CD4-positive, alpha-beta T cell (primary cell): ENCODE measurements around the gene SOCS2. TPM values are rescaled to one million over a fixed set of nuclear protein-coding genes. Genes with fewer than 3 reads are reported as not detected.

Source experiments
- ATAC-seq: fragments of 200-7000 bp; cut with Tn5 transposase; one replicate; pipeline ENCODE4 v1.10.0; 2022; ENCODE audit warnings: mild to moderate bottlenecking; ENCODE audit not compliant: poor library complexity
- CTCF ChIA-PET: fragments of 350-600 bp; sonication (Branson Sonifier 250); formaldehyde crosslinking; loops from one replicate; lab custom pipeline; 2021; ENCODE audit warnings: antibody characterized with exemption, inconsistent platforms; lab: Charles Lee
- POLR2A ChIA-PET: fragments of 350-600 bp; sonication (Branson Sonifier 250); formaldehyde crosslinking; loops from one replicate; lab custom pipeline; 2021; ENCODE audit warnings: antibody characterized with exemption, inconsistent platforms; lab: Charles Lee
- DNase-seq, 14 experiments: peaks; one replicate each; pipeline ENCODE4 v3.0.0-alpha.2; 2013 to 2020; ENCODE audit warnings: mixed read lengths in 2 of 14
- H3K27ac ChIP-seq, 2 donors: one replicate each; pipeline versions ENCODE4 v1.5.1 to v1.7.0; 2013; ENCODE audit warnings: low read length in 2 of 2, low read depth in 1 of 2, mild to moderate bottlenecking in 1 of 2
- H3K27me3 ChIP-seq, 2 experiments: 1 replicate in 1 of 2; 2 replicates in 1 of 2; pipeline versions ENCODE4 v1.6.1 to v1.7.0; 2013; ENCODE audit warnings: low read length in 2 of 2, control low read depth in 1 of 2, mild to moderate bottlenecking in 1 of 2, moderate library complexity in 1 of 2; ENCODE audit not compliant: insufficient read depth in 2 of 2, control insufficient read depth in 1 of 2
- H3K36me3 ChIP-seq: one replicate; pipeline ENCODE4 v1.6.1; 2013; ENCODE audit warnings: low read length, control low read depth; ENCODE audit not compliant: insufficient read depth
- H3K4me1 ChIP-seq: one replicate; pipeline ENCODE4 v1.6.1; 2013; ENCODE audit warnings: low read length, control low read depth; ENCODE audit not compliant: insufficient read depth
- H3K4me3 ChIP-seq: one replicate; pipeline ENCODE4 v1.5.1; 2013; ENCODE audit warnings: mild to moderate bottlenecking, low read length, moderate library complexity
- H3K9me3 ChIP-seq, 2 experiments: 1 replicate in 1 of 2; 2 replicates in 1 of 2; pipeline versions ENCODE4 v1.6.1 to v1.7.0; 2013; ENCODE audit warnings: low read length in 2 of 2, mild to moderate bottlenecking in 2 of 2, control low read depth in 1 of 2, moderate library complexity in 1 of 2; ENCODE audit not compliant: control insufficient read depth in 1 of 2, insufficient read depth in 1 of 2
- H3K27ac Mint-ChIP-seq: one replicate; pipeline ENCODE4 v1.8.0; 2020; ENCODE audit warnings: mixed read lengths
- H3K27me3 Mint-ChIP-seq: one replicate; pipeline ENCODE4 v1.8.0; 2021; ENCODE audit warnings: mixed read lengths
- H3K36me3 Mint-ChIP-seq: one replicate; pipeline ENCODE4 v1.8.0; 2021; ENCODE audit warnings: low read depth, mixed read lengths
- H3K4me1 Mint-ChIP-seq: one replicate; pipeline ENCODE4 v1.8.0; 2021; ENCODE audit warnings: low read depth, mixed read lengths
- H3K4me3 Mint-ChIP-seq: one replicate; pipeline ENCODE4 v1.8.0; 2020; ENCODE audit warnings: mild to moderate bottlenecking, mixed read lengths
- H3K9me3 Mint-ChIP-seq: one replicate; pipeline ENCODE4 v1.8.0; 2020; ENCODE audit warnings: mixed read lengths
- intact Hi-C, 2 experiments: fragments of 100-400 bp; cut with DNase I in 1 of 2; cut with micrococcal nuclease in 1 of 2; formaldehyde crosslinking; loops; one replicate each; pipeline versions ENCODE4 v1.15.1 to v1.9.0; 2023 to 2025; cut with DNase I, micrococcal nuclease
- total RNA-seq, 174 experiments: library from RNA in 2 of 174; stranded (reverse) in 2 of 174; gene quantifications; one replicate each; pipeline ENCODE4 v1.2.3 and lab custom pipeline; 2021 to 2026
- TF ChIP-seq, protein P1 (sequence below): fragments of 200-600 bp; IDR thresholded peaks from one replicate; pipeline ENCODE4 v1.8.0; 2022; ENCODE audit warnings: antibody characterized with exemption, mild to moderate bottlenecking

SOCS2 gene
- total RNA-seq, 2 experiments from 2014 or later, result 4.1 to 4.2 TPM

GRCh38 chr12:93568091-93568490 lies 4.4 kb upstream of the SOCS2 start:
- DNase-seq (no peak), ATAC-seq (no peak)
- ChIA-PET CTCF (interaction anchor here (4.0 kb wide), 1 partner anchor 534 kb away, joined by 46 read pairs; no protein-coding TSS in a partner anchor), POLR2A (no interaction called here)
- no peaks in the 10 kb centered on the region for H3K27me3 ChIP-seq
- Mint-ChIP-seq H3K36me3 (peaks cover 8% of the 10 kb centered on the region), H3K27ac (peak overlapping the region; percentile 1), H3K9me3 (no peaks in the 10 kb centered on the region), H3K27me3 (no peaks in the 10 kb centered on the region), H3K4me3 (peak overlapping the region; percentile 68), H3K4me1 (peaks cover 18% of the 10 kb centered on the region)
- no peaks in the 10 kb centered on the region for H3K36me3 ChIP-seq
- peaks cover 35% of the 10 kb centered on the region for H3K4me1 ChIP-seq
- H3K27ac ChIP-seq, result no peak overlapping the region
- no peaks in the 10 kb centered on the region for H3K9me3 ChIP-seq
- TF ChIP-seq, protein P1, sequence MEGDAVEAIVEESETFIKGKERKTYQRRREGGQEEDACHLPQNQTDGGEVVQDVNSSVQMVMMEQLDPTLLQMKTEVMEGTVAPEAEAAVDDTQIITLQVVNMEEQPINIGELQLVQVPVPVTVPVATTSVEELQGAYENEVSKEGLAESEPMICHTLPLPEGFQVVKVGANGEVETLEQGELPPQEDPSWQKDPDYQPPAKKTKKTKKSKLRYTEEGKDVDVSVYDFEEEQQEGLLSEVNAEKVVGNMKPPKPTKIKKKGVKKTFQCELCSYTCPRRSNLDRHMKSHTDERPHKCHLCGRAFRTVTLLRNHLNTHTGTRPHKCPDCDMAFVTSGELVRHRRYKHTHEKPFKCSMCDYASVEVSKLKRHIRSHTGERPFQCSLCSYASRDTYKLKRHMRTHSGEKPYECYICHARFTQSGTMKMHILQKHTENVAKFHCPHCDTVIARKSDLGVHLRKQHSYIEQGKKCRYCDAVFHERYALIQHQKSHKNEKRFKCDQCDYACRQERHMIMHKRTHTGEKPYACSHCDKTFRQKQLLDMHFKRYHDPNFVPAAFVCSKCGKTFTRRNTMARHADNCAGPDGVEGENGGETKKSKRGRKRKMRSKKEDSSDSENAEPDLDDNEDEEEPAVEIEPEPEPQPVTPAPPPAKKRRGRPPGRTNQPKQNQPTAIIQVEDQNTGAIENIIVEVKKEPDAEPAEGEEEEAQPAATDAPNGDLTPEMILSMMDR, result no peak
- no peak overlapping the region for H3K4me3 ChIP-seq
- intact Hi-C loops, result loop anchor here (2.0 to 10.0 kb wide), 7 partner anchors 65 to 887 kb away; partner anchors contain the start of genes CEP83 (in 1 of the 2) and CRADD (in 1 of the 2)

- H3K4me1 ChIP-seq, result peaks cover 43% of the 10 kb centered on the region
- H3K9me3 ChIP-seq, result no peaks in the 10 kb centered on the region
- intact Hi-C loops, result loop anchor here (1.0 to 10.0 kb wide), 9 partner anchors 66 to 886 kb away; partner anchors contain the start of genes CEP83 (in 1 of the 2) and CRADD (in 1 of the 2)
- TF ChIP-seq, protein P1, result no peak
- H3K36me3 Mint-ChIP-seq, result peaks cover 8% of the 10 kb centered on the region
- no peak overlapping the region for H3K27ac ChIP-seq
- ATAC-seq (peak; percentile 17), DNase-seq (no peak)
- no peaks in the 10 kb centered on the region for H3K9me3 Mint-ChIP-seq
- ChIA-PET CTCF (interaction anchor here (0.8 to 4.0 kb wide), 10 partner anchors 13 to 694 kb away, joined by 3 to 46 read pairs (median 4); no protein-coding TSS in a partner anchor), POLR2A (interaction anchor here (0.9 to 1.7 kb wide), 4 partner anchors 67 to 554 kb away, joined by 3 to 22 read pairs (median 6); partner anchors contain the start of gene CRADD)
- H3K4me1 Mint-ChIP-seq, result peaks cover 28% of the 10 kb centered on the region
- H3K27me3 ChIP-seq, result no peaks in the 10 kb centered on the region
- H3K4me3 ChIP-seq, result peak overlapping the region; percentile 97
- H3K27me3 Mint-ChIP-seq, result no peaks in the 10 kb centered on the region
- peak overlapping the region; percentile 86 for H3K27ac Mint-ChIP-seq
- H3K4me3 Mint-ChIP-seq, result peak overlapping the region; percentile 95
- H3K36me3 ChIP-seq, result no peaks in the 10 kb centered on the region
These were observed 3.2 kb upstream of the SOCS2 start for GRCh38 chr12:93569301-93569655.

GRCh38 chr12:93569656-93570551 lies 2.6 kb upstream of the SOCS2 start:
- H3K9me3 Mint-ChIP-seq, result no peaks in the 10 kb centered on the region
- peak overlapping the region; percentile 86 for H3K27ac Mint-ChIP-seq
- Histone ChIP-seq H3K27me3 (no peaks in the 10 kb centered on the region), H3K27ac (peak overlapping the region; percentile 67 to 82), H3K4me1 (peaks cover 43% of the 10 kb centered on the region), H3K9me3 (no peaks in the 10 kb centered on the region), H3K36me3 (peaks cover 2% of the 10 kb centered on the region), H3K4me3 (peak overlapping the region; percentile 97)
- ChIA-PET CTCF (interaction anchor here (0.8 to 4.0 kb wide), 10 partner anchors 13 to 693 kb away, joined by 3 to 46 read pairs (median 4); no protein-coding TSS in a partner anchor), POLR2A (interaction anchor here (0.6 to 1.7 kb wide), 6 partner anchors 21 to 554 kb away, joined by 3 to 22 read pairs (median 5); partner anchors contain the start of gene CRADD)
- DNase-seq (peak; percentile 49 to 88 (median 68)), ATAC-seq (peak; percentile 44)
- intact Hi-C loops, result loop anchor here (1.0 to 10.0 kb wide), 14 partner anchors 67 to 1505 kb away; partner anchors contain the start of genes CRADD (in 2 of the 2), CEP83 (in 1 of the 2), NDUFA12 (in 1 of the 2) and NR2C1 (in 1 of the 2)
- TF ChIP-seq, protein P1, result peak; percentile 85
- peak overlapping the region; percentile 95 for H3K4me3 Mint-ChIP-seq
- peaks cover 28% of the 10 kb centered on the region for H3K4me1 Mint-ChIP-seq
- H3K36me3 Mint-ChIP-seq, result peaks cover 11% of the 10 kb centered on the region
- H3K27me3 Mint-ChIP-seq, result no peaks in the 10 kb centered on the region
